Activated CD8-positive, alpha-beta memory T cell treated with anti-CD3 and anti-CD28 coated beads, Interleukin-2, amount 50 U/mL, for 4 hours (primary cell): Measurements from ENCODE around the gene ATP1B1.

Source experiments
- DNase-seq: peaks from one replicate; pipeline ENCODE4 v3.0.0-alpha.2; 2020

ATP1B1 gene

DNA sequence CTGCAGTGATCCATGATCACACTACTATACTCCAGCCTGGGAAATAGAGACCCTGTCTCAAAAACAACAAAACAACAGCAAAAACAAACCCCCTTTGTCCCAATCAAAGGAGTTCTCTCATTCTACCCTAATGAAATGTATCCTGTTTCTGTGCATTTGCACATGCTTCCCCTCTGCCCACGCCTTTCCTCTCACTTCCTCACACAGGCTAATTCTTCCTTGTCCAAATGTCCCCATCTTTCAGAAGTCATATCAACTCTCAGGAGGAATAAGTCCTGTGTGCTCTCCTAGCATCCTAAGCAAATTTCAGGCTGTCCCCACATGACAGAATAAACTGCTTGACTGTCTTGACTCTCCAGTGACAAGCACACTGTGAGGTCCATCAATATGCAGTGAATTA is 8.1 kb upstream of the ATP1B1 start:
- no peak for DNase-seq

- DNase-seq = no peak
Measured at GRCh38 chr1:169099561-169099960, 6.9 kb upstream of the ATP1B1 start.

GRCh38 chr1:169100208-169100607 is 6.3 kb upstream of the ATP1B1 start:
- no peak for DNase-seq

DNA sequence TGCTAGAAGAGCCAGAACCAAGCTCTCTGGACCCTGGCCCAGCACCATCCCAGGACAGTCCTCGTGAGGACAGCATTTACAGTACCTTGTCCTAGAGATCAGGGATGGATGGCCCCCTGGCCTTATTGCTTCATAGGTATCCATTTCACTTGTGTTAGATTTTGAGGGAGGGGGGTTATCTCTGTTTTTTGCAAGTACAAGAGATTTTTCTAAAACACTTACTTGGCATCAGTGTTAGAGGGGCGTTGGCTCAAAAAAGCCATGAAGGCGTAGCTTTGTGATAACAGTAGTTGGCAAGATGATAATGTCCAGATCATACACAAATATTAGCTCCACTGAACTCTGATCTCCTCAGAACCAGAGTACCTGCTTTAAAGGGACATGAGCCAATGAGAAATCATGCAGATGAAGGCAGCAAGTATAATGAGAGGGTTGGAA is 5.8 kb upstream of the ATP1B1 start:
- no peak for DNase-seq

DNA sequence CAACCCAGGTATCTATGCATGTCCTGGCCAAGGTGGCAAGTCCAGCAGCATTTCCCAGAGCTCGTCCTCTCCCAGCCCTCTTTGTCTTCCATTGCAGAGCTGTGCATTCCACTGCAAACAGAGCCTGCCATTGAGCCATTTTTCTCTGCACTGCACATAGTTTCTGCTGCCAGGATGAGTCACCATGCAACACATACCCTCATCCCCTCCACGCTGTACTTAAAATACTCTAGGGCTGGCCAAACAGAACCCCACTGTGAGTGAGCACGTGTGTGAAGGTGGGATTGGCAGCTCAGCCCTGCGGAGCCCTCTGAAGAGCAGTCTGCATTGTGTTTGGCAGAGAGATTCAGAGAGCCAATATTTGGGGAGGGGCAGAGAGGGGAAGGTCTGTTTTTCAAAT is 3.9 kb upstream of the ATP1B1 start:
- DNase-seq = no peak

DNA sequence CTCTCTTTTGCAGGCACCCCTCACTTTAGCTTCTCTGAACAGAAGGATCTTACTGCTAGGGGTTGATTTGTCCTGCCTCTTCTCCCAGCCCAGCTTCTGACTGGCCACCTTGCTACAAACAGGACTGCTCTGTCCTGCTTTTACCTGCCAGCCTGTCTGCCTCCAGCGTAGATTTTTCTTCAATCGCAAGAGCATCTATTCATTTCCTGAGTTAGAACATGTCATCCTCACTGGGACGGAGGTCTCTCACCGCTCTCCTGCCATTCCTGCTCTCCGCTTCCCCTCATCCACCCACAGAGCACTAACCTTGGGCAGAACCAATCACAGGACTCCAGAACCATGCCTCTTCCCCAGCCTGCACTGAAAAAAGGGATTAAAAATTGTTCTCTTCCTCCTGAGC is 3.5 kb upstream of the ATP1B1 start:
- DNase-seq = no peak

- DNase-seq = no peak
Measured at GRCh38 chr1:169103480-169103893, 3.0 kb upstream of the ATP1B1 start.

GRCh38 chr1:169105087-169105433 is 1.4 kb upstream of the ATP1B1 start:
- no peak for DNase-seq

GRCh38 chr1:169105434-169106094 is 926 bp upstream of the ATP1B1 start:
- DNase-seq = peak; percentile 27

- DNase-seq = peak; percentile 17
Measured at GRCh38 chr1:169106921-169107602, 572 bp downstream of the ATP1B1 start.

- DNase-seq = no peak
Measured at GRCh38 chr1:169107603-169108208, 1.2 kb downstream of the ATP1B1 start.

DNA sequence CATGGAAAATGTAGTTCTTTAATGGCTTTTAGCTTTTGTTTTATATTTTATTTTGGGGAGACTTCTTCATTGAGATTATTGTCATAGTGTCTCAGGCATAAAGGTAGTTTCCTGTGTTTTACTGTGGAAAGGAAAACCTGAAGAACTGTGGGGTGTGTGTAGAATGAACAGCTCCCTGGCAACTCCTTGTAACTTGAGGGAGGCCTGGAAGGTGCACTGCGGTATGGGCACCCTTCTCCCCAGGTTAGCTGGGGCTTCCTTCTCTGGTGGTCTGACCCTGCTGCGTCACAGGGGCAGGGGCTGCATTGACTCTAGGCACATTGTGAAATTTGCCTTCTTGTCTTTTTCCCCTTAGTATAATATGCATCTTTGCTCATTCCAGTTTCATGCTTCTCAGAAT is 1.7 kb downstream of the ATP1B1 start:
- no peak for DNase-seq

DNA sequence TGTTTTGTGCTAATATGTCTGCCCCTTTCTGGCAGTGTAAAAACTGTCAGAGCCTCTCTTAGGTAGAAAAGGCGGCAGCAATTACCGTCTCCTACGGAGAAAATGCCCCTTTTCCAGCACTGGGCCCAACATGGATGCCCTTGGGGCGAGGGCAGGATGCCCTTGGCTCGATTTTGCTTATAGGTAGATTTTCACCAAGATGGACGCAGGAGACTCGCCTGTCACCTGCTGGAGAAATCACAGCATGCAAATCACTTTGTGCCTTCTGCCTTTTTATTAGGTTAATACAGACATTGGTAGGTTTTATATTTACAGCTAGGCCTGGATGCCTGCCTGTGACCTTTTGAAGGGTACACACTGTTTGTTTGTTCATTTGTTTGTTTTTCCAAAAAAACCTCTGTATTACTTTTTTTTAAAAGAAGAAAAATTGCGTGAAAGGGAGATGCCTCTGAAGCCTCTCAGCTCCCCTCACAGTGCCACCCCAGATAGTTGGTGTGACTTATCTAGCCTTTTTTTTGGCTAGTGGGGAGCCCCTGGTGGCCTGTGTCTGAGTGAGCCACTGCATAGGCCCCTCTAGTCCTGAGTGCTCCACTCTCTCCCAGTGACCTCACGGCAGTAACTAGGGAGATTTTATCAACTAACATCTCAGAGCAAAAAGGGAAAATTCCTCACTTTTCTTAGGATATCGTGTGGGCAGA is 2.5 kb downstream of the ATP1B1 start:
- DNase-seq = no peak

- DNase-seq = no peak
Measured at GRCh38 chr1:169109561-169110134, 3.2 kb downstream of the ATP1B1 start.

DNA sequence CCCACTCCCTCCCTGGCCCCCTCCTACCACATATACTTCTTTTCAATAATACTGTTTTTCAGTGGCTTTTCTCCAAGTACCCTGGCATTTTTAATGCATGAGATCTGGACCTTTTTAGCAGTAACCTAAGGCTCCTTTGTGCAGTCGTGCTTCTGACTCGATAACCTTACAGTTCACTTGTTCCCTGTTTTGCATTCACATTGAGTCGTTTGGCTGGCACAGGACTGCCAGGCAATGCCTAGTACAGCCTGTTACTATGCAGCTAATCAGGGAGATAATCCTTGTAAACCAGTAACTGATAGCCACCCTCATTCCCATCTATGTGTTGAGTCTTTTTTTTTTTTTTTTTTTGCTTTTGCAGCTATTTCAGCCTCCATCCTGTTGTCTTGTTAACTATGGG is 3.7 kb downstream of the ATP1B1 start:
- DNase-seq = no peak

DNA sequence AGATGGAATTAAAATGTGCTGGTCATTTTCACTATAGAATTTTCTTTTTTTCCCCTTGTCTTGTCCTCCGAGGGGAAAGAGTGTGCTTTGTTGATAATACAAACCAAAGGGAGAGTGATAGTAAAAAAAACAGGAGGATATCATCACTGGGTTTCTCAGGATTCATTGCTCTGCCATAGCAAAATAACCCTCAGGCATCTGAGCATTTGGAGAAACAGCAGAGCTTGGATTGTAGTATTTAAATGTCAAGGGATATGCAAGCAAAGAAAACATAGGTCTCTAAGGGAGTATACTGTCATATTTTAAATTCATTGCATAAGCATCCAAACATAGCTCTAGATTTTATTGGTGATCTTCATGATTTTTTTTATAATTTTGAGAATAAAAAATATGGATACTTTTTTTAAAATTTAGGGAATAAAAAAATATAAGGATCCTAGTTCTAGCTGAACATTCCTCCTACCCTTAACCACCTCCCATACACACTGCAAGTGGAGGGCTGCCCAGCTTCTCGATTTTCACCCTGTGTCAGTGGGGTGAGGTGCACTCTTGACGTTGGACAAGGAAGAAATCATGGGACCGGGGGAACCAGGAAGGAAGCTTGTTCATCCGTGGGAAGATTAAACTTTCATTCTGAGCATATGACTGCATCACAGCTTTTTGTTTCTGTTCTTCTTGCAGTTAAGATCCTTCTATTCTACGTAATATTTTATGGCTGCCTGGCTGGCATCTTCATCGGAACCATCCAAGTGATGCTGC is 4.4 kb downstream of the ATP1B1 start:
- no peak for DNase-seq

DNA sequence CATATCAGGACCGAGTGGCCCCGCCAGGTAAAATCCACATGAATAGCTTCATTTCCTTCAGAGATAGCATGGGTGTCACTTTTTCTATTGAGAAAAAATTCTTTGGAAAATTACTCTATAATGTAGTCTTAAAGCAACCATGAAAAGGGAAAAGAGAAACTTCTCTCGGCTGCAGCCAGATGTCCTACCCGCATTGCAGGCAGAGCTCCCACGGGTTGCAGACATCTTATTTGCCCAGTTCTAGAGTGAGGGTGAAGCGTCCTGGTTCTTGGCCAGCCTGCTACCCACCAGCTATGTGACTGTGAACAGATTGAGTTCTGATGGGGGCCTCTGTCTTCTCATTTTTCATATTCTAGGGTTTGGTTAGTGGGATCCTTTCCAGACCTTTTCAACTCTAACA is 5.0 kb downstream of the ATP1B1 start:
- DNase-seq = no peak

- DNase-seq = no peak
Measured at GRCh38 chr1:169112241-169112640, 5.8 kb downstream of the ATP1B1 start.

- no peak for DNase-seq
Measured at GRCh38 chr1:169113613-169114119, 7.2 kb downstream of the ATP1B1 start.

GRCh38 chr1:169115891-169116585 is 9.5 kb downstream of the ATP1B1 start:
- no peak for DNase-seq

DNA sequence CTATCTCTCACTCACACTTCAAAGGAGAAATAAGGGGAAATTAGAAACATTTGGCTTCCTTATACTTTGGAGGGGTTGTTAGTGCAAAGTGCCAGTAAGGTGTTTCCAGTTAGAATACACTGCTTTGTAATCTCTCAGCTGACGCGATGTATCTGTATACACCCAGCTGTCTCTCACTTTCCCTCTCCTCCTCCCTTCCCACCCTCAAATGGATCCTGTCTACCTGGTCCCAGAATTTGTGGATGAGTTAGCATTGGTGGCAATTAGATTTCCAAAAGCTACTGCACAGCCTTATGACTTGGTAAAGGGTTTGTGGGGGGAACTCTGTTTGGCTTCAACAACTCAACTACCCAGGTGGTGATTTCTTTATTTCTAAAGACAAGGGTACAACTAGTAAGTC is 10.5 kb downstream of the ATP1B1 start:
- no peak for DNase-seq

DNA sequence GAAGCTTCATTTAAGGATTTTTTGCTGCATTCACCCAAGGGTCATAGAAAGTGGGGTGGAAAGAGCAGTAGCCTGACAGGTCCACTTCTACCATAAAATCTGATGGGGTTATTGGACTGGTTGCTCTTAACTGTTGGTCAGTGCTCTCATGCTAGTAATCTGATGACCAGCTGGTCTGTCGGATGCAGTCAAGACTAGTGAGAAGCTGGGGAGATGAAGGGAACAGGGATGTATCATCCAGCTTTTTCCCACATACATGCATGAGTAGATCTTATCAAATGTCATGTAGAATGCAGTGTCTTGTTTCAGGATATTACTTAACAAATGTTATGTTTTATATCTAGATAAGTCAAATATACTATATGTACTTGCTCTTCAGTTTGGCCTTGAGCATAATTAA is 11.1 kb downstream of the ATP1B1 start:
- DNase-seq = no peak
